Kidney (tissue), 14 donors: Measurements from ENCODE around the gene PJA1. TPM values are rescaled to one million over a fixed set of nuclear protein-coding genes. Genes with fewer than 3 reads are reported as not detected.

Source experiments
- DNase-seq, 5 donors: peaks; one replicate each; pipeline ENCODE4 v3.0.0-alpha.2; 2013 to 2020
- FAIRE-seq: peaks from 2 replicates; lab custom pipeline; 2012; peaks lifted over from hg19 to GRCh38; lab: Jason Lieb, UNC
- H3K27ac ChIP-seq, 2 donors: one replicate each; pipeline ENCODE4 v1.7.0; 2013; ENCODE audit warnings: low read depth in 2 of 2, low read length in 2 of 2, inconsistent platforms in 1 of 2
- H3K27me3 ChIP-seq: one replicate; pipeline ENCODE4 v1.7.1; 2013; ENCODE audit warnings: low read length, inconsistent platforms; ENCODE audit not compliant: control insufficient read depth, insufficient read depth
- H3K36me3 ChIP-seq, 3 donors: one replicate each; pipeline versions ENCODE4 v1.7.0 to v1.7.1; 2013; ENCODE audit warnings: low read length in 3 of 3, control low read depth in 1 of 3, inconsistent platforms in 1 of 3; ENCODE audit not compliant: insufficient read depth in 3 of 3, control insufficient read depth in 2 of 3
- H3K4me1 ChIP-seq, 3 donors: one replicate each; pipeline versions ENCODE4 v1.7.0 to v1.7.1; 2013; ENCODE audit warnings: low read length in 3 of 3, inconsistent platforms in 1 of 3, low read depth in 1 of 3; ENCODE audit not compliant: control insufficient read depth in 2 of 3, insufficient read depth in 2 of 3
- H3K4me3 ChIP-seq, 3 donors: one replicate each; pipeline versions ENCODE4 v1.7.0 to v1.8.1; 2013; ENCODE audit warnings: low read length in 3 of 3, control low read depth in 1 of 3, inconsistent platforms in 1 of 3
- H3K9ac ChIP-seq, 3 donors: one replicate each; pipeline versions ENCODE4 v1.7.0 to v1.7.1; 2013; ENCODE audit warnings: low read length in 3 of 3, control low read depth in 1 of 3, inconsistent platforms in 1 of 3
- H3K9me3 ChIP-seq, 3 donors: one replicate each; pipeline versions ENCODE4 v1.7.0 to v1.7.1; 2013; ENCODE audit warnings: low read length in 3 of 3, control low read depth in 1 of 3, inconsistent platforms in 1 of 3; ENCODE audit not compliant: control insufficient read depth in 2 of 3, insufficient read depth in 1 of 3
- CTCF ChIP-seq: IDR thresholded peaks from 3 replicates; pipeline ENCODE4 v1.5.1; 2012; ENCODE audit warnings: mild to moderate bottlenecking, moderate library complexity, borderline replicate concordance; ENCODE audit not compliant: insufficient read depth; ENCODE audit errors: extremely low read depth
- intact Hi-C: fragments of 100-400 bp; cut with DNase I; formaldehyde crosslinking; loops from one replicate; pipeline ENCODE4 v1.11.1; 2022
- polyA plus RNA-seq: library from polyadenylated mRNA; stranded (reverse); fragments of 350-450 nt; fragmentation: Illumina TruSeq; extraction: RNeasy Lipid Tissue Mini Kit (QIAGEN cat#74804); gene quantifications from one replicate; pipeline ENCODE4 v1.2.3, GENCODE V29; 2014; ENCODE audit warnings: low read depth, low replicate concordance; ENCODE audit not compliant: insufficient read depth
- total RNA-seq: library from RNA; stranded (reverse); fragmentation: NEBNext Ultra II Directional; extraction: Animal tissue kit (Norgen Biotek cat#: 25700); gene quantifications from one replicate; pipeline ENCODE4 v1.2.1, GENCODE V29; 2021
- donor health status: control.
- donor health status: control.
- donor health status: control.
- donor health status: control.
- donor health status: control.
- donor health status: DM: yes; HTN: yes; CAD: no.
- donor health status: Normal renal cell carcinoma (clear cell type).

The PJA1 gene
- total and polyA plus RNA-seq, 2 donors from 2014 or later = 27.1 to 29.9 TPM

GRCh38 chrX:69142788-69143469 is 22.3 kb downstream of the PJA1 start:
- no peaks in the 10 kb centered on the region for H3K9me3 ChIP-seq
- no peaks in the 10 kb centered on the region for H3K36me3 ChIP-seq
- no peak overlapping the region for H3K27ac ChIP-seq
- DNase-seq (no peak), FAIRE-seq (no peak)
- intact Hi-C loops = no loop called here
- H3K9ac ChIP-seq = no peak overlapping the region
- H3K4me3 ChIP-seq = no peak overlapping the region
- no peak for TF ChIP-seq CTCF
- H3K4me1 ChIP-seq = no peaks in the 10 kb centered on the region
- peaks cover 2% of the 10 kb centered on the region for H3K27me3 ChIP-seq

GRCh38 chrX:69140837-69141236 is 24.4 kb downstream of the PJA1 start:
- Histone ChIP-seq H3K9ac (no peak overlapping the region), H3K4me1 (peaks cover 0 to 4% (median 3%) of the 10 kb centered on the region in 3 donors), H3K27ac (no peak overlapping the region), H3K36me3 (no peaks in the 10 kb centered on the region), H3K9me3 (no peaks in the 10 kb centered on the region), H3K27me3 (peaks cover 2% of the 10 kb centered on the region), H3K4me3 (no peak overlapping the region)
- TF ChIP-seq CTCF = no peak
- FAIRE-seq (no peak), DNase-seq (peak in 1 of 5 donors; percentile 57)
- intact Hi-C loops = no loop called here

GRCh38 chrX:69139516-69139915 is 25.7 kb downstream of the PJA1 start:
- Histone ChIP-seq H3K4me3 (no peak overlapping the region), H3K4me1 (peaks cover 0 to 4% (median 3%) of the 10 kb centered on the region in 3 donors), H3K36me3 (no peaks in the 10 kb centered on the region), H3K9ac (no peak overlapping the region), H3K27me3 (peaks cover 2% of the 10 kb centered on the region), H3K27ac (no peak overlapping the region), H3K9me3 (no peaks in the 10 kb centered on the region)
- DNase-seq (peak in 1 of 5 donors; percentile 46), FAIRE-seq (no peak)
- no peak for TF ChIP-seq CTCF
- intact Hi-C loops = no loop called here
